DND-41 (cell line): ENCODE measurements around the gene ERBB2.
"Not testable (repeated sequence)": the region's sequence is repeated elsewhere in the genome, so short reads cannot be mapped to it uniquely, and the experiment has no call there.

Experiments used
- ATAC-seq: fragments of 200-7000 bp; cut with Tn5 transposase; 3 replicates; pipeline ENCODE4 v1.9.1; 2021; ENCODE audit warnings: low read depth; ENCODE audit not compliant: insufficient read depth
- DNase-seq: peaks from one replicate; pipeline ENCODE4 v3.0.0-alpha.2; 2020
- H2AFZ ChIP-seq: 2 replicates; pipeline ENCODE4 v1.6.0; 2012; ENCODE audit warnings: low read depth, low read length
- H3K27ac ChIP-seq: 2 replicates; pipeline ENCODE4 v1.5.1; 2012; ENCODE audit warnings: low read length, inconsistent platforms
- H3K27me3 ChIP-seq: fragments of 200-600 bp; sonication (generic); 2 replicates; pipeline ENCODE4 v1.6.0; 2012; ENCODE audit warnings: low read length, mild to moderate bottlenecking, inconsistent platforms; ENCODE audit not compliant: insufficient read depth, poor library complexity
- H3K36me3 ChIP-seq: 2 replicates; pipeline ENCODE4 v1.5.1; 2012; ENCODE audit warnings: low read length, inconsistent platforms; ENCODE audit not compliant: insufficient read depth
- H3K4me1 ChIP-seq: 2 replicates; pipeline ENCODE4 v1.5.1; 2012; ENCODE audit warnings: mild to moderate bottlenecking, low read length; ENCODE audit not compliant: insufficient read depth
- H3K4me2 ChIP-seq: 2 replicates; pipeline ENCODE4 v1.6.0; 2012; ENCODE audit warnings: mild to moderate bottlenecking, moderate library complexity, low read length, inconsistent platforms; ENCODE audit not compliant: insufficient read depth
- H3K4me3 ChIP-seq, 2 experiments: fragments of 200-600 bp in 1 of 2; shearing (Covaris generic) in 1 of 2; 2 replicates each; pipeline ENCODE4 v1.5.1; 2012 to 2016; ENCODE audit warnings: inconsistent platforms in 2 of 2, low read length in 2 of 2, mild to moderate bottlenecking in 2 of 2, low read depth in 1 of 2, moderate library complexity in 1 of 2
- H3K79me2 ChIP-seq: 2 replicates; pipeline ENCODE4 v1.6.0; 2012; ENCODE audit warnings: low read length, inconsistent platforms; ENCODE audit not compliant: insufficient read depth
- H3K9ac ChIP-seq: 2 replicates; pipeline ENCODE4 v1.6.0; 2012; ENCODE audit warnings: low read depth, mild to moderate bottlenecking, inconsistent platforms, low read length, moderate library complexity
- H3K9me3 ChIP-seq: 2 replicates; pipeline ENCODE4 v1.5.1; 2012; ENCODE audit warnings: low read length, moderate library complexity, mild to moderate bottlenecking, inconsistent platforms; ENCODE audit not compliant: insufficient read depth, severe bottlenecking
- H4K20me1 ChIP-seq: 2 replicates; pipeline ENCODE4 v1.6.0; 2012; ENCODE audit warnings: low read length; ENCODE audit not compliant: insufficient read depth
- CTCF ChIP-seq: IDR thresholded peaks from 2 replicates; pipeline ENCODE4 v1.5.1; 2012; ENCODE audit warnings: borderline replicate concordance, low read length, moderate library complexity, mild to moderate bottlenecking; ENCODE audit not compliant: poor library complexity, severe bottlenecking; ENCODE audit errors: extremely low read depth
- EZH2 ChIP-seq: IDR thresholded peaks from 3 replicates; pipeline ENCODE4 v1.6.1; 2012; ENCODE audit warnings: borderline replicate concordance, low read depth, mild to moderate bottlenecking, moderate library complexity, low read length, inconsistent platforms; ENCODE audit not compliant: severe bottlenecking

The ERBB2 gene

GRCh38 chr17:39745335-39746144 lies 45.7 kb downstream of the ERBB2 start:
- Histone ChIP-seq H2AFZ (no peak overlapping the region), H3K27me3 (no peaks in the 10 kb centered on the region), H3K9ac (no peak overlapping the region), H3K27ac (no peak overlapping the region), H3K36me3 (no peaks in the 10 kb centered on the region), H3K4me3 (no peak overlapping the region), H3K4me2 (no peak overlapping the region), H4K20me1 (no peaks in the 10 kb centered on the region), H3K4me1 (no peaks in the 10 kb centered on the region), H3K9me3 (no peaks in the 10 kb centered on the region), H3K79me2 (no peaks in the 10 kb centered on the region)
- TF ChIP-seq CTCF, result no peak
- TF ChIP-seq EZH2, result no peak
- no peak for ATAC-seq
- DNase-seq, result no peak

GRCh38 chr17:39746145-39746461 lies 46.2 kb downstream of the ERBB2 start:
- no peak overlapping the region for H3K4me2 ChIP-seq
- TF ChIP-seq EZH2, result no peak
- TF ChIP-seq CTCF, result no peak
- no peaks in the 10 kb centered on the region for H3K27me3 ChIP-seq
- ATAC-seq, result no peak
- no peak overlapping the region for H3K27ac ChIP-seq
- no peak for DNase-seq
- H3K9me3 ChIP-seq, result no peaks in the 10 kb centered on the region
- no peaks in the 10 kb centered on the region for H4K20me1 ChIP-seq
- H3K79me2 ChIP-seq, result no peaks in the 10 kb centered on the region
- H3K4me1 ChIP-seq, result no peaks in the 10 kb centered on the region
- H3K4me3 ChIP-seq, result no peak overlapping the region
- no peaks in the 10 kb centered on the region for H3K36me3 ChIP-seq
- H3K9ac ChIP-seq, result no peak overlapping the region
- H2AFZ ChIP-seq, result no peak overlapping the region

GRCh38 chr17:39747745-39748144 lies 47.9 kb downstream of the ERBB2 start:
- no peaks in the 10 kb centered on the region for H3K36me3 ChIP-seq
- no peaks in the 10 kb centered on the region for H3K27me3 ChIP-seq
- peaks cover 4% of the 10 kb centered on the region for H3K4me1 ChIP-seq
- no peak overlapping the region for H2AFZ ChIP-seq
- no peak overlapping the region for H3K9ac ChIP-seq
- no peaks in the 10 kb centered on the region for H4K20me1 ChIP-seq
- H3K27ac ChIP-seq, result no peak overlapping the region
- no peak overlapping the region for H3K4me3 ChIP-seq
- no peak for TF ChIP-seq EZH2
- no peak for TF ChIP-seq CTCF
- ATAC-seq, result no peak
- no peaks in the 10 kb centered on the region for H3K79me2 ChIP-seq
- H3K9me3 ChIP-seq, result no peaks in the 10 kb centered on the region
- DNase-seq, result no peak
- H3K4me2 ChIP-seq, result no peak overlapping the region

GRCh38 chr17:39748444-39749034 lies 48.7 kb downstream of the ERBB2 start:
- H3K27ac ChIP-seq, H3K36me3 ChIP-seq, H2AFZ ChIP-seq, H3K9me3 ChIP-seq, H3K4me3 ChIP-seq, H3K79me2 ChIP-seq, ATAC-seq, H3K27me3 ChIP-seq, DNase-seq, H3K9ac ChIP-seq, H3K4me2 ChIP-seq, H4K20me1 ChIP-seq: not testable (repeated sequence)
- H3K4me1 ChIP-seq, result peaks cover 12% of the 10 kb centered on the region
